ENCODE data around the gene SELENOH. TPM values are rescaled to one million over a fixed set of nuclear protein-coding genes. Genes with fewer than 3 reads are reported as not detected.

SELENOH gene
- total RNA-seq, 1 experiment from 2014 or later = 306 TPM

DNA sequence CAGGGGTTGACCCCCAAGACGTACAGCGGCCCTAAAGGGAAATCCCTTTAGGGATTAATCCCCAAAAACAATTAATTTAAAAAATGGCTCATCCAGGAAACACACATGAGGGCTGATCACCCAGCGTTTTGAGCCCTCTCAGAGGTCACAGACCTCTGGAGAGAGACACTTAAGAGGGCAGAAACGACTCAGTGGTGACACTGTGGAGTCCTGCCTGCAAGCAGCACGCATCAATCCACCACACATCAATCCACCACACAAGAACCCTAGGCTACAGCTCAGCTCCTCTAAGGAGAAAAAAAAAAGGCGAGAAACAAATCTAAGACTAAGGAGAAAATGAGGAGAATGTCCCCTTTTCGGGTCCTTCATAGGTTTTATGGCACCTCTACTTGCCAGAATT lies 12.5 kb upstream of the SELENOH start:
- no peak overlapping the region for H2AFZ ChIP-seq (ENCODE audit: low read length)
- no peak overlapping the region for H3K4me3 ChIP-seq (ENCODE audit: low read length)
- no peaks in the 10 kb centered on the region for H3F3A ChIP-seq (ENCODE audit: low read length, unreplicated experiment)
- no peaks in the 10 kb centered on the region for H3K27me3 ChIP-seq (ENCODE audit: low read length)
- H3K4me1 ChIP-seq (ENCODE audit: insufficient read depth, low read length) = no peaks in the 10 kb centered on the region
- peaks cover 41% of the 10 kb centered on the region for H4K20me1 ChIP-seq (ENCODE audit: low read length)
- H3K36me3 ChIP-seq (ENCODE audit: low read depth, low read length) = peaks cover 28% of the 10 kb centered on the region
- H3K9ac ChIP-seq (ENCODE audit: low read length) = no peak overlapping the region
- H3K27ac ChIP-seq (ENCODE audit: low read length) = no peak overlapping the region
- no peak overlapping the region for H3K4me2 ChIP-seq (ENCODE audit: low read length)
- H3K9me3 ChIP-seq (ENCODE audit: low read length) = no peaks in the 10 kb centered on the region
- TF ChIP-seq EZH2phosphoT487 (IDR thresholded peaks at IDR 0.05; ENCODE audit: borderline replicate concordance, low read length) (no peak), EZH2 (IDR thresholded peaks at IDR 0.05; ENCODE audit: low read length, unreplicated experiment) (no peak)
- TF ChIP-seq, protein P1, sequence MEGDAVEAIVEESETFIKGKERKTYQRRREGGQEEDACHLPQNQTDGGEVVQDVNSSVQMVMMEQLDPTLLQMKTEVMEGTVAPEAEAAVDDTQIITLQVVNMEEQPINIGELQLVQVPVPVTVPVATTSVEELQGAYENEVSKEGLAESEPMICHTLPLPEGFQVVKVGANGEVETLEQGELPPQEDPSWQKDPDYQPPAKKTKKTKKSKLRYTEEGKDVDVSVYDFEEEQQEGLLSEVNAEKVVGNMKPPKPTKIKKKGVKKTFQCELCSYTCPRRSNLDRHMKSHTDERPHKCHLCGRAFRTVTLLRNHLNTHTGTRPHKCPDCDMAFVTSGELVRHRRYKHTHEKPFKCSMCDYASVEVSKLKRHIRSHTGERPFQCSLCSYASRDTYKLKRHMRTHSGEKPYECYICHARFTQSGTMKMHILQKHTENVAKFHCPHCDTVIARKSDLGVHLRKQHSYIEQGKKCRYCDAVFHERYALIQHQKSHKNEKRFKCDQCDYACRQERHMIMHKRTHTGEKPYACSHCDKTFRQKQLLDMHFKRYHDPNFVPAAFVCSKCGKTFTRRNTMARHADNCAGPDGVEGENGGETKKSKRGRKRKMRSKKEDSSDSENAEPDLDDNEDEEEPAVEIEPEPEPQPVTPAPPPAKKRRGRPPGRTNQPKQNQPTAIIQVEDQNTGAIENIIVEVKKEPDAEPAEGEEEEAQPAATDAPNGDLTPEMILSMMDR (conservative IDR thresholded peaks at IDR 0.05; ENCODE audit: low read depth, low read length) = no peak
- intact Hi-C loops (cut with micrococcal nuclease) = no loop called here
- ATAC-seq (no peak), DNase-seq (no peak)
- ChIA-PET POLR2A (ENCODE audit: unreplicated experiment) (no interaction called here), CTCF (no interaction called here)
- no TSS peak for BruUV-seq (replicated peaks)
- no peaks in the 10 kb centered on the region for H3K9me2 ChIP-seq (replicated peaks; ENCODE audit: low read length)
- H3K79me2 ChIP-seq (ENCODE audit: low read length) = peaks cover 96% of the 10 kb centered on the region

DNA sequence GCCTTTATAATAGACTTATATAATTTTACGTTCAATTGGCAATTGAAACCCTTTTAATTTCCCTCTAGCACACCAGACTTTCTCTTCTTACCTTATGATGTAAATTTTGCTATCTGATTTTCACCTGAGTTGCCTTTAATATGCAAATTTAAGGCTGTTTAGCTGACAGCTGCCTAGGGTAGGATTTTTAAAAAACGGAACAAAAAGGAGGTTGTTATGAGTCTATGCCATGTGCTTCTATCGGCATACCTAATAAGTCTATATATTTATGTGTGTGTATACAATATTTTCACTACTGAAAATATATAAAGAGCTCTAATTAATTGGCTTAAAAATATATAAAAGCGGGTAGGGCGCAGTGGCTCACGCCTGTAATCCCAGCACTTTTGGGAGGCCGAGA lies 11.8 kb upstream of the SELENOH start:
- H3K4me3 ChIP-seq (ENCODE audit: low read length) = no peak overlapping the region
- intact Hi-C loops (cut with micrococcal nuclease) = no loop called here

DNA sequence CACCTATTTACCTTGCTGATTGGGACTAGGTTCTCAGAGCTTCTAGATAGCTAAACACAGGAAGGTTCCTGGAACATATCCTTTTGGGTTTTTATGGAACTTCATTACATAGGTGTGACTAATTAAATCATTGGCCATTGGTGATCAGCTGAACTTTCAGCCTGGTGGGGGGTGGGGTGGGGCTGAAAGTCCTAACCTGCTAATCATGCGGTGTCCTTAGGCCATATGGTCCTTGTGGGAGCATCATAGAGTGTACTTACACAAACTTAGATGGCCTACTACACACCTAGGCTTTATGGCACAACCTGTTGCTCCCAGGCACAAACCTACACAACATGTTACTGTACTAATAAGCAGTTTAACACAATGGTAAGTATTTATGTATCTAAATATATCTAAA lies 8.6 kb upstream of the SELENOH start:
- TF ChIP-seq, protein P1 (conservative IDR thresholded peaks at IDR 0.05; ENCODE audit: low read depth, low read length) = no peak
- no peak for TF ChIP-seq EZH2phosphoT487 (IDR thresholded peaks at IDR 0.05; ENCODE audit: borderline replicate concordance, low read length)
- no peak for TF ChIP-seq EZH2 (IDR thresholded peaks at IDR 0.05; ENCODE audit: low read length, unreplicated experiment)
- ATAC-seq (no peak), DNase-seq (no peak)
- ChIA-PET CTCF (no interaction called here), POLR2A (ENCODE audit: unreplicated experiment) (no interaction called here)
- Histone ChIP-seq H2AFZ (ENCODE audit: low read length) (no peak overlapping the region), H3K9ac (ENCODE audit: low read length) (no peak overlapping the region), H3K27ac (ENCODE audit: low read length) (no peak overlapping the region), H3K9me3 (ENCODE audit: low read length) (no peaks in the 10 kb centered on the region), H3K36me3 (ENCODE audit: low read depth, low read length) (peaks cover 30% of the 10 kb centered on the region), H3F3A (ENCODE audit: low read length, unreplicated experiment) (no peaks in the 10 kb centered on the region), H3K27me3 (ENCODE audit: low read length) (no peaks in the 10 kb centered on the region), H3K4me1 (ENCODE audit: insufficient read depth, low read length) (no peaks in the 10 kb centered on the region), H3K4me3 (ENCODE audit: low read length) (no peak overlapping the region), H3K79me2 (ENCODE audit: low read length) (peaks cover 86% of the 10 kb centered on the region), H3K9me2 (replicated peaks; ENCODE audit: low read length) (no peaks in the 10 kb centered on the region), H4K20me1 (ENCODE audit: low read length) (peaks cover 27% of the 10 kb centered on the region), H3K4me2 (ENCODE audit: low read length) (no peak overlapping the region)
- intact Hi-C loops (cut with micrococcal nuclease) = no loop called here
- no TSS peak for BruUV-seq (replicated peaks)

More for the DNA sequence above, 11.8 kb upstream of the SELENOH start:
- H3F3A ChIP-seq (ENCODE audit: low read length, unreplicated experiment) = no peaks in the 10 kb centered on the region
- peaks cover 22% of the 10 kb centered on the region for H3K36me3 ChIP-seq (ENCODE audit: low read depth, low read length)
- H3K9me3 ChIP-seq (ENCODE audit: low read length) = no peaks in the 10 kb centered on the region
- DNase-seq (no peak), ATAC-seq (no peak)
- H3K27ac ChIP-seq (ENCODE audit: low read length) = no peak overlapping the region
- H3K9ac ChIP-seq (ENCODE audit: low read length) = no peak overlapping the region
- peaks cover 34% of the 10 kb centered on the region for H4K20me1 ChIP-seq (ENCODE audit: low read length)
- H3K4me1 ChIP-seq (ENCODE audit: insufficient read depth, low read length) = no peaks in the 10 kb centered on the region
- no peak overlapping the region for H3K4me2 ChIP-seq (ENCODE audit: low read length)
- BruUV-seq (replicated peaks) = no TSS peak
- H3K79me2 ChIP-seq (ENCODE audit: low read length) = peaks cover 95% of the 10 kb centered on the region
- H3K27me3 ChIP-seq (ENCODE audit: low read length) = no peaks in the 10 kb centered on the region
- CTCF ChIA-PET = no interaction called here
- no peaks in the 10 kb centered on the region for H3K9me2 ChIP-seq (replicated peaks; ENCODE audit: low read length)
- TF ChIP-seq EZH2phosphoT487 (IDR thresholded peaks at IDR 0.05; ENCODE audit: borderline replicate concordance, low read length) = no peak
- TF ChIP-seq, protein P1 (conservative IDR thresholded peaks at IDR 0.05; ENCODE audit: low read depth, low read length) = no peak
- no peak for TF ChIP-seq EZH2 (IDR thresholded peaks at IDR 0.05; ENCODE audit: low read length, unreplicated experiment)
- no peak overlapping the region for H2AFZ ChIP-seq (ENCODE audit: low read length)
- POLR2A ChIA-PET (ENCODE audit: unreplicated experiment) = no interaction called here

Data from PC-3 (cell line).